Measurements from ENCODE around the gene PELO.
A peak's percentile ranks its signal among the peaks of the same experiment; 100 is the strongest.
"Not testable (repeated sequence)": the region's sequence is repeated elsewhere in the genome, so short reads cannot be mapped to it uniquely, and the experiment has no call there.

PELO gene, protein sequence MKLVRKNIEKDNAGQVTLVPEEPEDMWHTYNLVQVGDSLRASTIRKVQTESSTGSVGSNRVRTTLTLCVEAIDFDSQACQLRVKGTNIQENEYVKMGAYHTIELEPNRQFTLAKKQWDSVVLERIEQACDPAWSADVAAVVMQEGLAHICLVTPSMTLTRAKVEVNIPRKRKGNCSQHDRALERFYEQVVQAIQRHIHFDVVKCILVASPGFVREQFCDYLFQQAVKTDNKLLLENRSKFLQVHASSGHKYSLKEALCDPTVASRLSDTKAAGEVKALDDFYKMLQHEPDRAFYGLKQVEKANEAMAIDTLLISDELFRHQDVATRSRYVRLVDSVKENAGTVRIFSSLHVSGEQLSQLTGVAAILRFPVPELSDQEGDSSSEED

DNA sequence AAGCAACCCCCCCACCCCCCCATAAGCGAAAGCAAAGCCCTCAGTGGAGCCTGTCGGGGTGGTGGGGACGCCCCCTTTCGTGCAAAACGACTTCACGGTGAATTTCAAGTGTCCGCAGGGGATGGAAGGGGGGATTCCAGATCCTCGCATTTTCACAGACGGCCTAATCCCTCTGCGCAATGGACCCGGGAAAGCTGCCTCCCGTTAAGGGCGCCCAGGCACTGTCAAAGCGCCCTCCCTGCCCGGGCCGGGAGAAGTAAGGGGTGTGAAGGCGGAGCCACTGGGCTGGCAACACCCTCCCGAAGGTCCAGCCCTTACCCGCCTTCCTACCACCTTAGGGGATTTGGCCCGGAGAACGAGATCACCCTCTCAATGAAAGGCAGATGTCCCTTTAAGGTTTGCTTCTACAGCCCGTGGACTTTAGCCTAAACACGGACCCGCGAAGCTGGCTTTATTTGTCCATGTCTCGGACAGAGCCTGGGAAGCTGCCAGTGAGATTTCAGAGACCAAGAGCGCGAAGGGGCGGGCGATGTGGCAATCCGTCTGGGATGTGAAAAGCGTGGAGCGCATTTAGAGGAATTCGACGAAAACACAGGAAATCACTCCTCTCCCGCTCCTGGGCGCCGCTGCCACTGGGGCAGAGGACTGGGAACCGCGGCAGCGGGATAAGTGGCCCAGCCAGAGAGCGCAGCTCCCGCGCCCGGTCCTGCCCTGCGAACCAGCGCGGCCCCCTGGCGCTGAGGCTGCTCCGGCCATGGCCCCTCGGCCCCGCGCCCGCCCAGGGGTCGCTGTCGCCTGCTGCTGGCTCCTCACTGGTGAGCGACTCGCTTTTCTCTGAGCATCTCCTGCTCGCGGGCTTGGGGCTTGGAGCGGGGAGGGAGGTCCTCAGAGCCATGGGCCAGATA, at the start of gene PELO, which contains the start of gene ITGA1:
TSS of gene PELO (plus strand) at position 317 of the 905 bp plus-strand sequence. CDS start 12,479 bp downstream, outside the sequence.
TSS of gene ITGA1 (plus strand) at position 317 of the 905 bp plus-strand sequence. CDS start at position 755, 438 bp downstream.
- DNase-seq, result peak; percentile 54 to 78

DNA sequence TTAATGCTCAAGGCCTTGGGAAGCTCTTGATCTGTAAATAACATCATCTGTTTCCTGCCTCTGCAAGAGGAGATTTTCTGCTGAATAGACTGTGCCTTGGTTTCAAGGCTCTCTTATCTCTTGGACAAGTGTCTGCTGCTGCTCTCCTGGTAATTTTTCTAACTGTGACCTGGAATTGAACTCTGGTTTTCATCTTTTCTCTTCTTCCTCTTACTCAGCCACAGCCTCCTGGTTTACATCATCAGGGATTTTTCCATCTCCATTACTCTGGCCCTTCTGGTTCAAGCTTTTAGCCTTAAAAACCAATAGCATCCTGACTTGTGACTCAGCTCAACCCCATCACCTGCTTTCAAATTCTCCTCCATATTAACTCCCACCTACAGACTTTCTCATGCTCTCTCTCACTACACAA, 49.6 kb upstream of the PELO start:
- no peak for DNase-seq

DNA sequence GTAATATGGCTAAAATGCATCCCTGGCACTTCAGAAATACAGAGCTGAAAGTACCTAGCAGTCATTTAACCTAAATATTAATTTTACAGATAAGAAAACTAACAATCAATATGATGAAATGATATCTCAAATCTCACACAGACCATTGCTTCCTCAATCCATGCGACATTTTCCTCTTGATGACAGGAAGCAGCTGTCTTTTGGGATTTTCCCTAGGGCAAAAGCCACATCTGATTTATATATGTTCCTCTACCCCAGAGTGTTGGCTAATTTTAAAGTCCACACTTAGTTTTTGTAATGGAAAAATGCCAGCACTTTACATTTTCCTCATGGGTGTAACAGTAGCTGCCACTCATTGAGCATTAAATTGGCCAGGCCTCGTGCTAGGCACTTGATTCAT, 47.7 kb upstream of the PELO start:
- no peak for DNase-seq

DNA sequence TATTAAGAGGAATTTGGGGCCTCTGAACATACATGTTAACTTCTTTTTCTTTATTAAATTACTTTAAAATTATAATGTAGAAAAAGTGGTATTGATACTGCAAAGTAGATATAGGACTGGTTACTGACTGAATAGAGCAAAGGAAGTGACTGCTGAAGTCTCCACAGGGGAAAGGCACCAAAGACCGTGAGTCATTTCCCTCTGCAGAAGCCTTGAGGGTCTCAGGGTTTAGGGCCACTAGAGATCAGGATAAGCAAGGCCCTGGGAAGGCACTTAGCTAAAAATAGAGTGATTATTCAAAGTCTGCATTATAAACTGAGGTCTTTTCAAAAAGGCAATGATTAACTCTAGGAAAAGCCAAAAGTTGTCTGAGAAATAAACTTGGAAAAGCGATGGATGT, 44.7 kb upstream of the PELO start:
- DNase-seq, result no peak

DNA sequence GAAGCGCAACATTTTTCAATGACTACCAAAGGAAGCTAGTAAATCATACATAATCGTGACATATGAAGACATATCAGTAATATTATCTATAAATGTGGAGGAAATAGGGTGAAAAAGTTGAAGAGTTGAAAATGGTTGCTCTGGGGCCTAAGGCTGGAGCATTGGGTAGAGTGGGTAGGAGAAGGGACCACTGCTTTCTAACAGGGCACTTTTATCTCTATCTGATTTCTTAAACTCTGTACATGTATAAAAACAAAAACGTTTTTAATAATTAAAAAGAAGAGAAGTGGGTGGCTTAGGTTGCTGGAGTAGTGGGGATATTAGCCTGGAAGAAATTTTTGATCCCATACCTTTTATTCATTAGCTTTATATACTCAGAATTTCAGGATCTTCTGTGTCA, 44.2 kb upstream of the PELO start:
- DNase-seq, result no peak

DNA sequence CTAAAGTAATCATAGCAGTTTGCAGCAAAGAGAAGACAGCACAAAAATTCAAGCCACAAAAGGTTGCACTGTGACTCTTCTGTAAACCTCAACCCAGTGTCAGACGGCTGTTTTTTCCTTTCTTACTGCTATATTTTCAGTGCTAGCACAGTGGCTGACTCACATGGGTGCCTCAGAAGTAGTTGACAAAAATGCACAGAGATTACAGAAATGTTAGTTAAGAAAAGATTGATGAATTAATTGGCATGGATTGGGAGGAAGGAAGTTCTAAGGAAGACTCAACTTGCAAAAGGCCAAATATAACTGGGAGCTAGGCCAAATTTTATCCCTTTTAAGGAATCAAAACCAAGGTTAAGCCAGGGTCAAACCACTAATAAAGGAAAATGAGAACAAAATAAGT, 43.7 kb upstream of the PELO start:
- DNase-seq, result no peak

DNA sequence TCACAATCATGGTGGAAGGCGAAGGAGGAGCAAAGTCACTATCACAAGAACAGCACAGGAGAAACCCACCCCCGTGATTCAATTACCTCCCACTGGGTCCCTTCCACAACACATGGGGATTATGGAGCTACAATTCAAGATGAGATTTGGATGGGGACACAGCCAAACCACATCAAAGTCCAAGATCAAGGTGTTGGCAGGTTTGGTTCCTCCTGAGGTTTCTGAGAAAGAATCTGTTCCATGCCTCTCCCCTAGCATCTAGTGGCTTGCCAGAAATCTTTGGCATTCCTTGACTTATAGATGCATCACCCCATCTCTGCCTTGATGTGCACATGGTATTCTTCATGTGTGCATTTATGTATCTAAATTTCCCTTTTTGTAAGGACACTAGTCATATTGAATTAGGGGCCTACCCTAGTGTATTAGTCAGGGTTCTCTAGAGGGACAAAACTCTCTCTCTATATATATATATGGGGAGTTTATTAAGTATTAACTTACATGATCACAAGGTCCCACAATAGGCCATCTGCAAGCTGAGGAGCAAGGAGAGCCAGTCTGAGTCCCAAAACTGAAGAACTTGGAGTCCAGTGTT, 42.8 kb upstream of the PELO start:
- not testable (repeated sequence) for DNase-seq

DNA sequence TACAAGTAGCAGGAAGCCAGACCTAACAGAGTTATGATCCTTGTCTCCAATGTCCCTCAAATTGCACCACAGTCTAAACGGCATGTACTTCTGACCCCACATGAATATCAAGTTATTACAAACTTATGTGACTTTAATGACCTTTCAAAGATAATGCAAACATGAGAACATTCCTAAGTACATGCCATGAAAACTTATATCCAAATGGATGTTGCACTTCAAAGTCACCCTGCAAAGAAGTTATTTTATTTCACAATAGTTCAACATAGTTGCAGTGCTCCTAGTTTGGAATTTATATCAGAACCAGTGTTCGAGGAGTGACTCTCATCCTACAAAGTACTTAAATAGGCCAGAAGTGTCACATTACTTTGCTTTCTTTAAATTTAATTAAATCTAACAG, 41.2 kb upstream of the PELO start:
- DNase-seq, result no peak

DNA sequence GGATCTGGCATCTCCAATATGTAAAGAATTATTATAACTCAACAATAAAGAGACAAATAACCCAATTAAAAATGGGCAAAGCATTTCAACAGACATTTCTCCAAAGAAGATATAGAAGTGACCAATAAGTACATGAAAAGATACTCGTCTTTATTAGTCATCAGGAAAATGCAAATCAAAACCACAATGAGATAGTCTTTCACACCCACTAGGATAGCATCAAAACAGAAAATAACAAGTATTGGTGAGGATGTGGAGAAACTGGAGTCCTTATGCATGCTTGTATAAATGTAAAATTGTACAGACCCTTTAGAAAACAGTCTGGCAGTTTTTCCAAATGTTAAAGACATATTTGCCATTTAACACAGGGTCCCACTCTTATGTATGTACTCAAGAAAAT, 39.1 kb upstream of the PELO start:
- DNase-seq, result no peak

DNA sequence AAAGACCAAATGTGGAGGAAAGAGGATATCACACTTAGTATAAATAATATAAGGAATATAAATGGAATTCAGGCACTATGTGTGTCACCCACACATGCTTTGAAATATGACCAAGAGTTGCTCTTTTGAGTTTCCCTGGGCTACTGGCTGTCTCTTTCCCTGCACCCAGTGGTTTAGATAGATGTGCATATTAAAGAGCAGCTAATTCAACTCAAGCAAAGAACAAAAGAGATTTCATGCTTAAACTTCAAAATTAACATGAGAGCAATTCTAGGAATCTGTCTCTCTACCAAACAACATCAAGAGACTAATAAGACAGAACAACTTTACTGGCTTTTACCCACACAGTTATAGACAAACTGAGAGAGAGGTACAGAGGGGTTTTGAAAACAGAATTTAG, 38.0 kb upstream of the PELO start:
- DNase-seq, result no peak

DNA sequence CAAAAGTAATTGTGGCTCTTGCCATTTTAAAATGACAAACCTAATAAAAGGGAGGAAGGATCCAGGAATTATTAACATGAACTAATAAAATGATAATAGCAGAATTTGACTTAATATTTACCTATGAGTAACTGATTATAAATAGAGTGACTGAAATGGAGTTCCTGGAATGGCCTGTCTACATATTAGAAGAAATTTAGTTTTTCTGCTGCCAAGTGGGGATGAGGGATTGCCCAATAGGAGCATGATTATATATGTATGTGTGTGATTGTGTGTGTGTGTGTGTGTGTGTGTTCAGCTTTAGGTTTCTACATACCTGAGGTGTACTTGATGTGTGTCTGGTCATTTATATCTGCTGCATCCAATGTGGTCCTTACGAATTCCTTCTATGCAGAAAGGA, 36.6 kb upstream of the PELO start:
- no peak for DNase-seq

DNA sequence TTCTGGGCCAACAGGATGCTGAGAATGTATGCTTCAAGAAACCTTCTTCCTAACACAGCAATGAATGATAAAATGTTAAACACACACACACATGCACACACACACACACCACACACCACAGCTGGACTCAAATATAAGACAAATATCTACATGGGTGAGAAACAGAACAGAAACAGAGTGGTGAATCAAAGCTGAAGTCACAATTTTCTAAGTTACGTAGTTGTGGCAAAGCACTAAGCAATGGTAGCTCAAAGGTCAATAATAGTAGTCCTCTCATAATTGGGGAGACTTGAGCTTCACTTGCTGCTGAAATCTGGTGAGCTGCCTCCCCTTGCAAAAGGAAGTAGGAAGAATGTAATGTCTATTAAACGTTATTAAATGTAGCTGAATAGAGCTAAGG, 33.7 kb upstream of the PELO start:
- DNase-seq, result no peak

DNA sequence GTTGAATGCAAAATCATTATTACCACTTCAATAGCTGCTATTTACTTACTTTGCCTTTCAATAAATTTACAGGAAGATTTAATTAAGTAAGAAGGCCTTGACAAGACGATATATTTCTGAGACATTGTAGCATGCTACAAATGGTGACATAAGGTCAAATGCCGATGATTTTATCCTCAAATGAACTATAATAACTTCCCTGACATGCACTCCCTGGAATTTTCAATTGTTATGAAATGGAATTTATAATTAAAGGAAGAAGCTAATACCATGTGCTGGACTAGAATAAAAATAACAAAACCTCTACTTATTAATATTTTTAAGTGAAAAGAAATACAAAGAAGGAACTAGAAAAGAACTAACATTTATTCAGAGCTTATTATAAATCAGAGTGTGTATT, 30.2 kb upstream of the PELO start:
- DNase-seq, result no peak

DNA sequence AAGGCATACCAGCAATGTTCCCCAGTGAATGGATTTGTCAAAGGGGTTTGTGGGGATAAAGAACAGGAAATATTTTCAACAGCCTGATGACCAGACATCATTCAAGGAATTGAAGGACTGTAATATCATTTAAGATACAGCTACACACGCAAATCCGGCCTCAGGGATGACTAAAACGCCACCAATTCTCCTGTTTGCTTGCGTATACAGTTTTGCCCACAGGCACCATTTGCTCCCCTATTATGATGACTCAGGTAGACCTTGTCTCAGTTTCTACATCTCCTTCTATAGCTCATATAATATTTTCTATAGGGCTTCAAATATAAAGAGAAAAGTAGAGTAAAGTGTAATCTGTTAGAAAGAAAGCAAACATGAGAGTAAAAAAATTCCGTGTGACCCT, 29.7 kb upstream of the PELO start:
- no peak for DNase-seq

DNA sequence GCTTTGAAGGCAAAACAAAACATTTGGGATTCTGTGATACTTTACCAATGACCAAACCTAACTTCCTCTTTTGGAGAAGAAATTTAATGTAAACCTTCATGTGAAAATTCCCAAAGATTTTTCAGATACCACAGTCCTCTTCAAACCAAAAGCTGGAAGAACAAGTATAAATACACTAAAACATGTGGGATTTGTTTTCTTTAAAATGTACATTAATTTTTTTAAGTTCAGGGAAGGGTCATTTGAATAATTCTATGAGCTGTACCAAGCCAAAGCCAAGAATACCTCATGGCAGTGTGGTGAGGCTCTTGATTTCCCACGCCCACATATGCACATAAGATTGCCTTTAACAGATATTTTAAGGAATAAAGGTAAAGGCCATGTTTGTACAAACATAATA, 28.4 kb upstream of the PELO start:
- no peak for DNase-seq

DNA sequence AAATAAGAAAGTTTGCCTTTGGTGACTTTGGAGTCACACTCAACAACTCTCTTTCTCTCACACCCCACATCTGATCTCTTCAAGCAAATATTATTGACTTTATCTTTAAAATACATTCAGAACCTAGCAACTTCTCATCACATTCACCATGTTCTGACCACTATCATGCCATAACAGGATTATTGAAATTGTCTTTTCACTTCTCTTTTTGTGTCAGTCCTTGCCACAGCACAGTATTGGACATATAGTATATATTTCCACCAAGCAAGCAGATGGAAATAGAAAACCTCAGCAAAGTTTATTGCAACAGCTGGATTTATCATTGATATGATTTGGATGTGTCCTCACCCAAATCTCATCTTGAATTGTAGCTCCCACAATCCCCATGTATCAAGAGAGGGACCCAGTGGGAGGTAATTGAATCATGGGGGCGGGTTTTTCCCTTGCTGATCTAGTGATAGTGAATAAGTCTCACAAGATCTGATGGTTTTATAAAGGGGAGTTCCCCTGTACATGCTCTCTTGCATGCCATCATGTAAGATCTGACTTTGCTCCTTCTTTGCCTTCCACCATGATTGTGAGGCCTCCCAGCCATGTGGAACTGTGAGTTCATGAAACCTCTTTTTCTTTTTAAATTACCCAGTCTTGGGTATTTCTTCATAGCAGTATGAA, 26.9 kb upstream of the PELO start:
- no peak for DNase-seq

DNA sequence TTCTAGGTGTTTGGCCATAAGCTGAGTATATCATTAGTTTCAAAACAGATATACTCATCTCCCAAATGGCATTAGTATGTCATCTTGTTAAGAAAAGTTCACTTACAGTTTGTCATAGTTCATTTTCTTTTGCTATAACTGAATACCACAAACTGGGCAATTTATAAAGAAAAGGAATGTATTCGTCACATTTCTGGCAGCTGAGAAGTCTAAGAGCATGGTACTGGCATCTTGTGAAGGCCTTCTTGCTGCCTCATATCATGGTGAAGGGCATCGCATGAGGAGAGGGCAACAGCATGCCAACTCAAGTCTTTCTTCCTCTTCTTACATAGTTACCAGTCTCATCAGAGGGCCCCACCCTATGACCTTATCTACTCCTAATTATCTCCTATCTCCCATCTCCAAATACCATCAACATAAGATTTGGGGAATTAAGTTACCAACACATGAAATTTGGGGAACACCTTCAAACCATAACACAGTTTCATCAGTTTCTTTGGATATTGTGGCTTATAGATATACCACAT, 20.4 kb upstream of the PELO start:
- no peak for DNase-seq

DNA sequence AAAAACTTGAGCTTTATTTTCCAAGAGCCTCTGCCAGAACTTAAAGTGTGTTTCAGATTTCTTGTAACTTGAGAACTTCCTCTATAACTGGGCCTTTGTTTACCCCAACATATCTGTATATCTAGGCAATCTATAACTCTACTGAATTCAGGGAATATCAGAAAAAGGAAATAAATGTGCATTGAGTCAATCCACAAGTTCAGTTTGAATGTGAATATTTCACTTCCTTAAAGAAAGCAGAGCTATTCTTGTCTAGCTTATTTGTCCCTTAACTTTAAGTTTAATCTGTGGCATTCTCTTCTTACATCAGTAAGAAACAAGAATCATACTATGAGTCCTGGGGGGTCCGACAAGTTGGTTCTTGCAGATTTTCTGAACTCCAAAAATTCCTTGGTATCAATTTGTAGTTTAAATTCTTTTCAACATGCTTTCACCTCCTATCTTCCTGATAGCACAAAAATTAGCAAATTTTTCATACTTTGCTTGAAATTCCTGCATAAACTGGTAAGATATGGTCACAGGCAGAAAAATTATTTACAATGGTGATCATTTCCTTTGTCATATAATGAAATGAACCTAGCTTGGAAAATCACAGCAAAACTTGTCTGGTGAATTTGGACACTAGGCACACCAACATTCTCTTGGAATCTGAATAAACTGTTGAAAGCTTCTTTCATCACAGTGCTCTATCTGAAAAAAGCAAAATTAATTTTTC, 19.8 kb upstream of the PELO start:
- DNase-seq, result no peak

DNA sequence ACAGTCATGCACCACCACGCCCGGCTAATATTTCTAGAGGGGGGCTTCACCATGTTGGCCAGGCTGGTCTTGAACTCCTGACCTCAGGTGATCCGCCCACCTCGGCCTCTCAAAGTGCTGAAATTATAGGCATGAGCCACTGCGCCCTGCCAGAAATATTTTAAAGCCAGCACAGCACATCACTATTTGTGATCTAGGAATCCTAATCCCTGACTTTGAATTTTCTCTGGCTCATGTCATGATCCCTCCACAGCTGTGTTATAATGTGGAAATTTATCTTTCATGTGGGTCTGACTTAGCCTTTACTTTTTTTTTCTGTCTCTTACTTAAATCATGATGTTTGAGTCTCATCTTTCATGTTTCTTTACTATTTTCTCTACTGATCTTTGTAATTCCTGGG, 18.7 kb upstream of the PELO start:
- no peak for DNase-seq

DNA sequence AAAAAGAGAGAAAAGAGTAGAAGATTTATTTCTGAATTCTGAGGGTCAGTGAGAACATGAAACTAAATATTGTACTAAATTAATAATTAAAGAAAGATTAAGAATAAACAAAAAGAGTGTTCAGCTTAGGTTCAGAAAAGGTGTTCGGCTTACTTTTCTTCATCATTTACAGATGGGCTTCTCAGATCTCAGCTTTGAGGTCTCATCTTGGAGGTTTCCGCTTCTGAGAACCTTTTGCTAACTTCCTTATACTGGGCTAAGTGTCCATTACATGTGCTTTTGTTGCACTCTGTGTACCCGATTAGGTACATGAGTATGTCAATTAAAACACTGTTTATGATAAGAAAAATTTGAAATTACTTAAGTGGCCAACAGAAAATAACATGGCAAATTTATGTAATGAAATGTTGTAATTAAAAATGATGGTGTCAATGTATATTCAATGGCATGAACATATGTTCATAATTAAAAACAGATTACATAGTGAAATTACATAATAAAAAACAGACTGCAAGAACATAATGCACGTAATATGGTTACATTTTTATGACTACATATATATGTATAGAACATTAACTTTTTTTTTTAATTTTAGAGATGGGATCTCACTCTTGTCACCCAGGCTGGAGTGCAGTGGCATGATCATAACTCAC, 17.3 kb upstream of the PELO start:
- DNase-seq, result no peak

DNA sequence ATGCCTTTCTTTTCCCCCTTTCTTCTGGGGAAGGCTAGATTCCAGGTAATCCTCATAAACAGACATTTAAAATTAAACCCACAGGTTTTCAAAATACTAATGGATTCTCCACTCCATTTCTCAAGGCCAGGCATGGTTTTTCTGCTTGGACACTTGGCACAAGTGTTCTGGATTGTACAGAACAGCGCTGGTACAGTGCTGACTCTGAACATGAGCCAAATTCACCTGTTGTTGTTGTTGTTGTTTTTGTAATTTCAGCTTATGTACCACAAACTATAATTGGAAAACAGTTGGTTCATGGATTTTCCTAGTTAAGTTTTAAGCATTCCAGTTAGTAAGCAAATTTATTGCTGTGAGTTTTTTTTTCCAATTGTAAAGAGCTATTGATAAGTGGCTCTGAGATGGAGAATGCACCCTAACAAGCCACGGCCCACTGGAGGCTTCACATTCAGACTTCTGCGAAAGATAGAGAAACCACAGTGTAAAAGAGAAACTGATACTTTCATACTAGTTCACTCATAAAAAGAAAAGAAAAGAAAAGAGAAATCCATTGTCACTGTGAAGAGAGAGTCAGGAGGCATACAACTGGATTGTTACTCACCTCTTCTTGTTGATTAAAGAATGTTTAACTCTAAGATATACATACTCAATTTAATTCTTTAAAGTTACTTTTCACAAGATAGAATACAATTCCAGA, 16.2 kb upstream of the PELO start:
- no peak for DNase-seq

Data from NCI-H524 (cell line).